ENCODE results near the gene SLC22A4.

GRCh38 chr5:132270706-132271105, 23.5 kb upstream of the SLC22A4 start:
- TF ChIP-seq CTCF (IDR thresholded peaks at IDR 0.05; ENCODE audit: poor library complexity, severe bottlenecking): no peak
- TF ChIP-seq POLR2AphosphoS5 (IDR thresholded peaks at IDR 0.05): no peak
- TF ChIP-seq SMC3 (conservative IDR thresholded peaks at IDR 0.05; ENCODE audit: poor library complexity): no peak
- no peak for TF ChIP-seq EZH2 (IDR thresholded peaks at IDR 0.05; ENCODE audit: borderline replicate concordance, insufficient read depth, low read length, poor library complexity, severe bottlenecking)
- TF ChIP-seq, protein P1, sequence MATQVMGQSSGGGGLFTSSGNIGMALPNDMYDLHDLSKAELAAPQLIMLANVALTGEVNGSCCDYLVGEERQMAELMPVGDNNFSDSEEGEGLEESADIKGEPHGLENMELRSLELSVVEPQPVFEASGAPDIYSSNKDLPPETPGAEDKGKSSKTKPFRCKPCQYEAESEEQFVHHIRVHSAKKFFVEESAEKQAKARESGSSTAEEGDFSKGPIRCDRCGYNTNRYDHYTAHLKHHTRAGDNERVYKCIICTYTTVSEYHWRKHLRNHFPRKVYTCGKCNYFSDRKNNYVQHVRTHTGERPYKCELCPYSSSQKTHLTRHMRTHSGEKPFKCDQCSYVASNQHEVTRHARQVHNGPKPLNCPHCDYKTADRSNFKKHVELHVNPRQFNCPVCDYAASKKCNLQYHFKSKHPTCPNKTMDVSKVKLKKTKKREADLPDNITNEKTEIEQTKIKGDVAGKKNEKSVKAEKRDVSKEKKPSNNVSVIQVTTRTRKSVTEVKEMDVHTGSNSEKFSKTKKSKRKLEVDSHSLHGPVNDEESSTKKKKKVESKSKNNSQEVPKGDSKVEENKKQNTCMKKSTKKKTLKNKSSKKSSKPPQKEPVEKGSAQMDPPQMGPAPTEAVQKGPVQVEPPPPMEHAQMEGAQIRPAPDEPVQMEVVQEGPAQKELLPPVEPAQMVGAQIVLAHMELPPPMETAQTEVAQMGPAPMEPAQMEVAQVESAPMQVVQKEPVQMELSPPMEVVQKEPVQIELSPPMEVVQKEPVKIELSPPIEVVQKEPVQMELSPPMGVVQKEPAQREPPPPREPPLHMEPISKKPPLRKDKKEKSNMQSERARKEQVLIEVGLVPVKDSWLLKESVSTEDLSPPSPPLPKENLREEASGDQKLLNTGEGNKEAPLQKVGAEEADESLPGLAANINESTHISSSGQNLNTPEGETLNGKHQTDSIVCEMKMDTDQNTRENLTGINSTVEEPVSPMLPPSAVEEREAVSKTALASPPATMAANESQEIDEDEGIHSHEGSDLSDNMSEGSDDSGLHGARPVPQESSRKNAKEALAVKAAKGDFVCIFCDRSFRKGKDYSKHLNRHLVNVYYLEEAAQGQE (IDR thresholded peaks at IDR 0.05; ENCODE audit: borderline replicate concordance): no peak
- no peak for TF ChIP-seq MXI1 (conservative IDR thresholded peaks at IDR 0.05; ENCODE audit: poor library complexity, severe bottlenecking)
